Activated T-helper 2 cell treated with anti-CD3 and anti-CD28 coated beads, Interferon-gamma antibody, Interleukin-2, Interleukin-4, amounts not matched to agents 10 μg/mL and 5 μg/mL and 100 μg/mL, durations not matched to agents 14 hours and 24 hours and 36 hours (primary cell): ENCODE results near the gene BCAS1. TPM values are rescaled to one million over a fixed set of nuclear protein-coding genes. Genes with fewer than 3 reads are reported as not detected.
A peak's percentile ranks its signal among the peaks of the same experiment; 100 is the strongest.

ENCODE experiments used
- DNase-seq: peaks from one replicate; pipeline ENCODE4 v3.0.0; 2021; ENCODE audit warnings: low spot score
- H3K27ac Mint-ChIP-seq: one replicate; pipeline ENCODE4 v1.8.0; 2021; ENCODE audit warnings: mixed read lengths
- H3K27me3 Mint-ChIP-seq: one replicate; pipeline ENCODE4 v1.8.0; 2021; ENCODE audit warnings: low read depth, mixed read lengths
- H3K36me3 Mint-ChIP-seq: one replicate; pipeline ENCODE4 v1.8.0; 2021; ENCODE audit warnings: low read depth, mixed read lengths
- H3K4me1 Mint-ChIP-seq: one replicate; pipeline ENCODE4 v1.8.0; 2021; ENCODE audit warnings: low read depth, mixed read lengths
- H3K4me3 Mint-ChIP-seq: one replicate; pipeline ENCODE4 v1.8.0; 2021; ENCODE audit warnings: low read depth, mild to moderate bottlenecking, moderate library complexity, mixed read lengths
- H3K9me3 Mint-ChIP-seq: one replicate; pipeline ENCODE4 v1.8.0; 2021; ENCODE audit warnings: mixed read lengths
- intact Hi-C: fragments of 100-400 bp; cut with micrococcal nuclease; formaldehyde crosslinking; loops from one replicate; pipeline ENCODE4 v1.15.1; 2023
- total RNA-seq: library from RNA; stranded (reverse); gene quantifications from 2 replicates; pipeline ENCODE4 v1.2.3, GENCODE V29; 2022

BCAS1 gene
- total RNA-seq, 1 donor from 2014 or later, result not detected

DNA sequence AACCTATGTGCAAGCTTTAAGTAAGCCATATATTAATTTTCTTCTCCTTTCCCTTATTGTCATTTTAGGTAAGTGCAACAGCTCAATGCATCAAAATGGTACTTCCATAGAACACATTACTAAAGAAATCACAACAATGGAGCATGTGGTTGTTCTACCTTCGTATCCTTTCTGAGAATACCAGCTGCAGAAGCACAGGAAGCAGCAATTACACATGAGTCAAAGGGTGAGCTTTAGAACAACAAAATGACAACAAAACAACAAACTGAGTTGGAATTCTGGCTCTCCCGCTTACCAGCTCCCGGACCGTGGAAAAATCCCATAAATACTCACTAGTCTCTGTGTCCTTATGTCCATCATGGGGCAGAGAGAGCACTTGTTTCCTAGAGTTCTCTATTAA is 108.9 kb downstream of the BCAS1 start:
- peaks cover 5% of the 10 kb centered on the region for H3K4me1 Mint-ChIP-seq
- no peak overlapping the region for H3K4me3 Mint-ChIP-seq
- DNase-seq, result no peak
- H3K27ac Mint-ChIP-seq, result no peak overlapping the region
- H3K36me3 Mint-ChIP-seq, result no peaks in the 10 kb centered on the region
- H3K9me3 Mint-ChIP-seq, result no peaks in the 10 kb centered on the region
- intact Hi-C loops, result no loop called here
- peaks cover 41% of the 10 kb centered on the region for H3K27me3 Mint-ChIP-seq

DNA sequence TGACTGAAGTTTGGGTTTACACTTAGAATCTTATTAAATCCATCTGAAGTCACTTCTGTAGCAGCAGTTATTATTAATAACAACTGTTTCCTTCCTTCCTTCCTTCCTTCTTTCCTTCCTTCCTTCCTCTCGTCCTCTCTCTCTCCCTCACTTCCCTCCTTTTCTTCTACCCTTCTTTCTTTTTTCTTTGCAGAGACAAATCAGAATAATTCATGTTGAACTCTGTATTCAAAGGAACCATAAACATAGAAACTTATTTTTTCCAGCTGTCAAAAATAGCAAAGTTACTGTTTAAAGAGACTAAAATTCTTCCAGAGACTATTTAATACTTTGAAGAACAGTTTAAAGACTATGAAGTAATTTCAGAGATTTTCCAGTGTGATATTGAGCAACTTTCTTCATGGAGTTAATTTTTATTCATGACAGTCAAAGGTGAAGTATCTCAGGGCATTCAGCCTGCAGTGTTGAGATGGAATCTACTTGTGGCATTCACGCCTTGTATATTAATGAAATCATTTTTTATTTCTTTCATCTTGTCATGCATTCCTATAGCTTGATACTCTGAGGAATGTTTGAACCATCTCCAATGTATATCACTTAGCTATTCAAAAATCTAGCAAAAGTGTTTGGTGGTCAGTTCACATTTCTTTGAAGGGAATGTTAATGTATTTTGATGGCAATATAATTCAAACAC is 109.7 kb downstream of the BCAS1 start:
- no peaks in the 10 kb centered on the region for H3K36me3 Mint-ChIP-seq
- peaks cover 5% of the 10 kb centered on the region for H3K4me1 Mint-ChIP-seq
- no peak for DNase-seq
- H3K27ac Mint-ChIP-seq, result no peak overlapping the region
- intact Hi-C loops, result no loop called here
- no peaks in the 10 kb centered on the region for H3K9me3 Mint-ChIP-seq
- peaks cover 42% of the 10 kb centered on the region for H3K27me3 Mint-ChIP-seq
- no peak overlapping the region for H3K4me3 Mint-ChIP-seq

DNA sequence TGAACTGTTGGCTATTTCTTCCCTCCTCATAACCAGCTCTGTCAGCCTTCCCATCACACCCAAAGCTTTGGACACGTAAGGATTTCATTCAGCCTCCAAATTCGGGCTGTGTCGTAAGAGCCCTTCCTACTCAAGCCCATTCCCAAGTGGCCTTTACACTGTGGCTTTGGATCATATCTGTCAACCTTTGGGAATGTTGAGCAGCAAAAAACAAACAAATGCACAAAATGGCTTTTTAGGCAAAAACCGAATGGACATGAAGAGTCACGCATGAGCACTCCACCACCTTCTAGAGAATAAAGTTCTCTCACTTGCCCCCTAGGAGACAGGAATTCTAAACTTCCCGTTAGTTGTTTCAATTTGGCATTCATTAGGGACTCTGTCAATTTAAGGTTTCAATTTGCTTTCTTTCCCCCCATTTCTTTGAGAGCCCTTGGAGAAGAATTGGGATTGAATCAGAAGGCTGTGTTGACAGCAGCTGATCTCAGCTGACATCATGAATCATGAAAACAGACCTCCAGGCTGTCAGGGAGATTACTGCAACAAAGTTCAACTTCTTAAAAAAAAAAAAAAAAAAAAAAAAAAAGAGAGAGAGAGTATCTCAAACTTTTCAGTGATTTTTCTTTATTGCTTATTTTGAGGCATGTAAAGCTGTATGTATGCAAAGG is 110.3 kb downstream of the BCAS1 start:
- intact Hi-C loops, result loop anchor here (10.0 kb wide), 1 partner anchor 245 kb away; the partner anchor contains the start of gene PFDN4
- Mint-ChIP-seq H3K27ac (no peak overlapping the region), H3K9me3 (no peaks in the 10 kb centered on the region), H3K4me3 (no peak overlapping the region), H3K4me1 (peaks cover 7% of the 10 kb centered on the region), H3K27me3 (peaks cover 41% of the 10 kb centered on the region), H3K36me3 (no peaks in the 10 kb centered on the region)
- DNase-seq, result no peak

DNA sequence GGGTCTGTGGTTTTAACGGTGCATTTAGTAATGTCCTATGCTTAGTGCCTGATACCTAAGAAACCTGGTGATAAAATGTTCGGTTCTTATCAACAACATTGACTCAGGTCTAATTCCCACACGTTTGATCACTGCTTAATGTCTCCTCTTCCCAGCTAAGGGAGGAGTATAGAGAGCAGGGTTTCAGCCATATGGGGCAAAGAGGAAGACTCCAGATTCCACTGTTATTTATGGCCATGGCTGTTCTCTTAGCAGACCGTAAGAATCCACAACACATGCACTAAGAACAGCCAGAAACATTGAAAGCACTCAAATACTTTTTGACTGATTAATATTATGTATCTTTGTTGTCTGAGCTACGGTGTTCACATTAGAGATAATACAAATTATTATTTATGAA is 112.1 kb downstream of the BCAS1 start:
- H3K27me3 Mint-ChIP-seq, result peaks cover 32% of the 10 kb centered on the region
- intact Hi-C loops, result loop anchor here (10.0 kb wide), 1 partner anchor 247 kb away; the partner anchor contains the start of gene PFDN4

DNA sequence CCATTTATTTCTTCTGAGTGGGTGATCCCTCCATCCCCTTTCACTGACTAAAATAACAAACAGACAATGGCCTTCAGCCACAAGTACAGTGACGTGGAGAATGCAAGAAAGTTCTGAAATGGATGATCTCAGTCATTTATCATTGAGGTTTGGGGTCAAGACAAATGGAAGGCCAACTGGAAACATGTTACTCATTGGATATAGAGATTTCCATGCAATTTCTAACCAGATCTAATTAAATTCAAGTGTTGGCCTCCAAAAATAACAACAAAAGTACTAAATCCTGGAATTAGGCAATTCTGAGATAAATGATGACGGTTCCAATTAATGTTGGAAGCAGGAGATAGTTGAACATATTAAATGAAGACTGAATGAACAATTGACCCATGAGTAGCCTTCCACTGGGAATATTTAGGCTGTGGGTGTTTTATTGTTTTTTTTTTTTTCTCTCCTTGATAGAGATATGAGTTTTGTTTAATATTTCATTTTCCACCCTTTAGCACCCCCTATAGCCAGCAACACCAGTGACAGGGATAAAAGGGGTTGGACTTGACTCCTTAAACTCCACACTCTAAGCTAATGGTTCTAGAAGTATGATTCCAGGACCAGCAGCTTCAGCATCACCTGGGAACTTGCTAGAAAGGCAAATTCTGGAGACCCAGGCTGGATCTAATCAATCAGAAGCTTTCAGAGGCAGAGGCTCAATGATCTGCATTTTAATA is 112.8 kb downstream of the BCAS1 start:
- H3K27me3 Mint-ChIP-seq, result peaks cover 32% of the 10 kb centered on the region
- no peak overlapping the region for H3K4me3 Mint-ChIP-seq
- peaks cover 3% of the 10 kb centered on the region for H3K9me3 Mint-ChIP-seq
- no peak for DNase-seq
- no peak overlapping the region for H3K27ac Mint-ChIP-seq
- H3K36me3 Mint-ChIP-seq, result no peaks in the 10 kb centered on the region
- intact Hi-C loops, result loop anchor here (10.0 kb wide), 1 partner anchor 247 kb away; the partner anchor contains the start of gene PFDN4
- peaks cover 8% of the 10 kb centered on the region for H3K4me1 Mint-ChIP-seq

More for the DNA sequence above, 112.1 kb downstream of the BCAS1 start:
- Mint-ChIP-seq H3K4me3 (no peak overlapping the region), H3K36me3 (no peaks in the 10 kb centered on the region), H3K9me3 (no peaks in the 10 kb centered on the region), H3K4me1 (peaks cover 8% of the 10 kb centered on the region), H3K27ac (no peak overlapping the region)
- DNase-seq, result no peak

DNA sequence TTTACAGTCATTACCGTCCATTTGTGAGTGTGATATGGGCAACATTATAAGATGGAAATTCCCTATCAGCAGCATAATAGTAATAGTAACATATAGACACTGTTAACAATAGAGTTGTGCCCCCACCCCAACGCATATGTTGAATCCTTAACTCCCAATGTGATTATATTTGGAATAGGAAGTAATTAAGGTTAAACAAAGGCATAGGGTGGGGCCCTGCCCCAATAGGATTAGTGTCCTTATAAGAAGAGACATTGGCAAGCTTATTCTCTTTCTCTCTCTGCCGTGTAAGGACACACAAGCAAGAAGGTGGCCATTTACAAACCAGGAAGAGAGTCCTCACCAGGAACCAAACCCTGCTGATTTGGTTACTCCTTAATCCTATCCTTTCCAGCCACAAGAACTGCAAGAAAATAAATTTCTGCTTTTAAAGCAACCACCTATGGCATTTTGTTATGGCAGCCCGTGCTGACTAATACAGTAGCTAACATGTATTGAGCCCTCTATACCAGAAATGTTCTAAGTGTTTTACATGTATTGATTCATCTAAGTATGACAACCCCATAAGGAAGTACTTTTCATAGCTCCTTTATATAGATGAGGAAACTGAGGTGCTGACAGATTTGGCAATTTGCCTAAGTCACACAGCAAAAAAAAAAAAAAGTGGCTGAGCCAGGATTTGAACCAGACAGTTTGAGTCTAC is 114.2 kb downstream of the BCAS1 start:
- Mint-ChIP-seq H3K4me1 (peaks cover 6% of the 10 kb centered on the region), H3K36me3 (peaks cover 4% of the 10 kb centered on the region)

DNA sequence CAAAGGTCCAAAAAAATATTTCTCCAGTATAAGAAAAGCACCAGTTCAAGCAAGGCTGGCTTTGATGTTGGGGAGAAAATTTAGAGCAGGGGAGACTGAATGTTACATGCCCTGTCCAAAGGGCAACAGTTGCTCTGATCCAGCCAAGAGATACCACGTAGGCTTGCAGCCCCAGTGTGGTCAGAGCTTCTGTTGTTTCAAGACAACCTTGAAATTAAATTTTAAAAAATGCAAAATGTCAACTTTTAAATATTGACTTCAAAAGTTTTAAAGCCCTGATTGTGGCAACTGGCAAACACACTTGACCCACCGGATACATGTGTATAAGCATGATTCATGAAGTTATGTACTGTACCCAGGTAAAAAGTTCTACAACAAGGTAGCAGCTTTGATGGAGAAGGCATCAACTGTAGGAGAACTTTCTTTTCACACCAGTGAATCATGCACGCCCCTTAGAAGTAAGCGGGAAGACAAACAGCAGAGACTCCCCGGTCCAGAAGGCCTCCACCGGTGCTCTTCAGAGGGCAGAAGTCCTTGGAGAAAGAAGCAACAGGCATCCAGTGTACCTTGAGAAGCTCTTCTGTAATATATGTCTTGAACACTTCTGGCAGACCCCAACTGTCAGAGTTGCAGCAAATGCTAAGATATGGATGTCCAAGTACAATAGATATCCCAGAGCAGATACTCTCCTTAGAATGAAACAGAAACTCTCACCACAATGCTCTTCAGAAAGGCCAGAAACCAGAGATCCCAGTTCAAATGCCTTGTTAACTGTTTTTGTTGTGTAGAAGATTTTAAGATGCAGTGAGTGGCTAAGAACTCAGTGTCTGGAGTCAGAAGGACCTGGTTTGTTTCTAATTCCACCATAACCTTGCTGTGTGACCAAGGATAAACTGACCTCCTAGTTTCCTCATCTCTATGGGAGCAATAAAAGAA is 115.4 kb downstream of the BCAS1 start:
- intact Hi-C loops, result loop anchor here (10.0 kb wide), 1 partner anchor 250 kb away; the partner anchor contains the start of gene PFDN4

More for the DNA sequence above, 114.2 kb downstream of the BCAS1 start:
- Mint-ChIP-seq H3K9me3 (peaks cover 9% of the 10 kb centered on the region), H3K27ac (no peak overlapping the region), H3K4me3 (no peak overlapping the region), H3K27me3 (peaks cover 21% of the 10 kb centered on the region)
- intact Hi-C loops, result loop anchor here (10.0 kb wide), 1 partner anchor 249 kb away; the partner anchor contains the start of gene PFDN4
- DNase-seq, result no peak

DNA sequence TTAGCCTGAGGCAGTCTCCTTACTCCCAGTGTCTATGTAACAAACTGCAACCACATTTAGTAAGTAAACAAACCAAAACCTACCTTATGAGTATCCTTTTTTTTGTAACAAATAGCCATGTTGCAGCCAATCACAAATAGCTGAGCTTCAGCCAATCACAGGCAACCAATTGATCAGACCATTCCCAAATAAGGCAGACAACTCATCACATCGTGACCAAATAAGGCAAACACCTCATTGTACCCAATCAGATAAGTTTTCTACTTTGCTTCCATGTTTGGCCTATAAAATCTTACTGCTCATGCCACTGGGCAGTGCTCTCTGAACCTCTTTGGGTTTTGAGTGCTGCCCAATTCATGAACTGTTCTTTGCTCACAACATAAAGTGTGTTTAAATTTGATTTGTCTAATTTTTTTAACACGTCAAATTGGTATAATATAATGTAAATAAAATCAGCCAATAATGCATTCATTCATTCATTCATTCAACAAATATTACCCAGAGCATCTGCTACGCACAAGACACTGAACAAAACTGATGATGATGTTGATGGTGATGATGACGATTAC is 117.8 kb downstream of the BCAS1 start:
- no peak for DNase-seq
- intact Hi-C loops, result loop anchor here (10.0 kb wide), 1 partner anchor 252 kb away; the partner anchor contains the start of gene PFDN4
- H3K27ac Mint-ChIP-seq, result no peak overlapping the region

More for the DNA sequence above, 115.4 kb downstream of the BCAS1 start:
- H3K4me3 Mint-ChIP-seq, result no peak overlapping the region
- no peak overlapping the region for H3K27ac Mint-ChIP-seq
- no peak for DNase-seq
- H3K36me3 Mint-ChIP-seq, result peaks cover 4% of the 10 kb centered on the region
- peaks cover 15% of the 10 kb centered on the region for H3K27me3 Mint-ChIP-seq
- H3K4me1 Mint-ChIP-seq, result peaks cover 13% of the 10 kb centered on the region
- peaks cover 9% of the 10 kb centered on the region for H3K9me3 Mint-ChIP-seq

DNA sequence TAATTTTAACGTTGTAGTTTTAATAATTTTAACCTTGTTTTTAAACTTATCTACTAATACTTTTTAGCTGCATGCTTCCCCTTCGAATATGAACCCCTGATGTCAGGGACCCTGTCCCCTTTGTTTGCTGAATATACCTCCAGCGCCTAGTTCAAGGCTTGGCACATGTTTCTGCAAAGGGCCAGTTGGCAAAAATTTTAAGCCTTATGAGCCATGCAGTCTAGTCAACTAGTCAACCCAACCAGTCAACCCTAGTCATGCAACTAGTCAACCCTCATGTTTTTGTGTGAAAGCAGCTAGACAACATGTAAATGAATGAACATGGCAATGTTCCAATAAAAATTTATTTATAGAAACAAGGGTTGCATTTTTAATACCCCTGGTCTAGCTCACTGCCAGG is 119.8 kb downstream of the BCAS1 start:
- intact Hi-C loops, result loop anchor here (10.0 kb wide), 1 partner anchor 254 kb away; the partner anchor contains the start of gene PFDN4
- Mint-ChIP-seq H3K27ac (no peak overlapping the region), H3K27me3 (no peaks in the 10 kb centered on the region), H3K4me1 (peaks cover 30% of the 10 kb centered on the region), H3K4me3 (peak overlapping the region; percentile 5), H3K36me3 (peaks cover 4% of the 10 kb centered on the region), H3K9me3 (peaks cover 9% of the 10 kb centered on the region)
- no peak for DNase-seq

More for the DNA sequence above, 117.8 kb downstream of the BCAS1 start:
- peaks cover 4% of the 10 kb centered on the region for H3K36me3 Mint-ChIP-seq
- H3K4me1 Mint-ChIP-seq, result peaks cover 30% of the 10 kb centered on the region
- H3K9me3 Mint-ChIP-seq, result peaks cover 9% of the 10 kb centered on the region
- no peak overlapping the region for H3K4me3 Mint-ChIP-seq
- H3K27me3 Mint-ChIP-seq, result peaks cover 7% of the 10 kb centered on the region

DNA sequence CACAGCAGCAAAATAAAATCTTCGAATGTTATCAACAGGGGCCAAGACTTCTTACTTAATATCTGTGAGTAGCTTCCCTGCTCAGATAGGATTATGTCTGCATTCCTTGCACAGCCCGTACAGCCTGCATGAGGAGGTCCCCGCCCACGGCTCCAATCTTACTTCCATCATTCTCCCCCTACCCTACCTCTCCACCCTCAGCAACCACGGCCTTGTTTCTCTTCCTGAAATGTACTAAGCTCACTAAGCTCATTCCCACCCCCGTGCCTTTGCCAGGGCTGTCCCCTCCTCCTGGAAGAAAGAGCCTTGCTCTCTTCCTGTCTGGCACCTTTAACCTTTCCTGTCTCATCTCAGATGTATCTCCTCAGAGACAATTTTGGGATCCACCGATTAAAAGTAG is 120.4 kb downstream of the BCAS1 start:
- H3K27me3 Mint-ChIP-seq, result no peaks in the 10 kb centered on the region
- H3K4me3 Mint-ChIP-seq, result no peak overlapping the region
- peaks cover 29% of the 10 kb centered on the region for H3K4me1 Mint-ChIP-seq
- intact Hi-C loops, result loop anchor here (10.0 kb wide), 1 partner anchor 255 kb away; the partner anchor contains the start of gene PFDN4
- DNase-seq, result no peak
- H3K9me3 Mint-ChIP-seq, result peaks cover 9% of the 10 kb centered on the region
- H3K36me3 Mint-ChIP-seq, result peaks cover 4% of the 10 kb centered on the region
- no peak overlapping the region for H3K27ac Mint-ChIP-seq

DNA sequence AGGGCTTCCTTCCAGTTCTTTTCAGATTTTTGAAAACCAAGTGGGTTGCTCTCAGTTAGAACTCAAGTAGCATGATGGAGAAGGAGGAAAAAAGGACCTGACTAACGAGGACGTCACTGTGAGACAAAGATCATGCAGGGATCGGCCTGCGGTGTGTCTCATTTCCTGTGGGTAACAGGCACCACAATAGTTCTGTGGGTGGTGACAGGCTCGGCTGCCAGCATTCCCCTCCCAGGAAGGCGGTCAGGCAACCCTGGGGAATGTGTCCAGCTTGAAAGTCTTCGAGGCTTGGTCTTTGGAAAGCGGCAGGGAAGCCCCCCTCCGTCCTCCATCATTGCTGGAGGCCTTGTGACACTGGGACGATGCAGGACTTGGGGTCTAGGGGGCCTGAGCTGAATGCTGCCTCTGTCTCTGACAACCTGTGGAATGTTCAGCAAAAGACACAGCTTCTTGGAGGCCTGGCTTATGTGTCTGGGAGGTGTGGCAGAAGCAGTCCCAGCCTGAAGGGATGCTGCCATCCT is 121.0 kb downstream of the BCAS1 start:
- H3K27ac Mint-ChIP-seq, result peak overlapping the region; percentile 90
- intact Hi-C loops, result loop anchor here (2.0 to 5.0 kb wide), 4 partner anchors 95 to 792 kb away; no protein-coding TSS in a partner anchor
- H3K27me3 Mint-ChIP-seq, result no peaks in the 10 kb centered on the region
- peak; percentile 79 for DNase-seq
- H3K36me3 Mint-ChIP-seq, result peaks cover 4% of the 10 kb centered on the region
- peaks cover 9% of the 10 kb centered on the region for H3K9me3 Mint-ChIP-seq
- H3K4me3 Mint-ChIP-seq, result peak overlapping the region; percentile 49
- peaks cover 31% of the 10 kb centered on the region for H3K4me1 Mint-ChIP-seq
